ENCODE measurements around the gene LEKR1.

LEKR1 gene

GRCh38 chr3:156787001-156787400 lies 39.2 kb upstream of the LEKR1 start:
- TF ChIP-seq TAF1 (IDR thresholded peaks at IDR 0.05; ENCODE audit: borderline replicate concordance, insufficient read depth, low read length) (no peak), REST (IDR thresholded peaks at IDR 0.05; ENCODE audit: insufficient read depth in 1 of 2, low read depth in 2 of 2, low read length in 2 of 2) (no peak), POLR2AphosphoS5 (IDR thresholded peaks at IDR 0.05; ENCODE audit: low read depth, low read length) (no peak), SIN3A (IDR thresholded peaks at IDR 0.05; ENCODE audit: borderline replicate concordance, insufficient read depth, low read length) (no peak), FOXP2 (optimal IDR thresholded peaks at IDR 0.05; ENCODE audit: borderline replicate concordance, extremely low read depth, extremely low read length, insufficient read depth) (no peak)

GRCh38 chr3:156787926-156788663 lies 38.1 kb upstream of the LEKR1 start:
- TF ChIP-seq POLR2AphosphoS5 (IDR thresholded peaks at IDR 0.05; ENCODE audit: low read depth, low read length) (no peak), TAF1 (IDR thresholded peaks at IDR 0.05; ENCODE audit: borderline replicate concordance, insufficient read depth, low read length) (no peak), FOXP2 (optimal IDR thresholded peaks at IDR 0.05; ENCODE audit: borderline replicate concordance, extremely low read depth, extremely low read length, insufficient read depth) (no peak), REST (IDR thresholded peaks at IDR 0.05; ENCODE audit: insufficient read depth in 1 of 2, low read depth in 2 of 2, low read length in 2 of 2) (no peak), SIN3A (IDR thresholded peaks at IDR 0.05; ENCODE audit: borderline replicate concordance, insufficient read depth, low read length) (no peak)

GRCh38 chr3:156788846-156789245 lies 37.3 kb upstream of the LEKR1 start:
- no peak for TF ChIP-seq REST (IDR thresholded peaks at IDR 0.05; ENCODE audit: insufficient read depth in 1 of 2, low read depth in 2 of 2, low read length in 2 of 2)
- TF ChIP-seq FOXP2 (optimal IDR thresholded peaks at IDR 0.05; ENCODE audit: borderline replicate concordance, extremely low read depth, extremely low read length, insufficient read depth) = no peak
- no peak for TF ChIP-seq SIN3A (IDR thresholded peaks at IDR 0.05; ENCODE audit: borderline replicate concordance, insufficient read depth, low read length)
- no peak for TF ChIP-seq POLR2AphosphoS5 (IDR thresholded peaks at IDR 0.05; ENCODE audit: low read depth, low read length)
- no peak for TF ChIP-seq TAF1 (IDR thresholded peaks at IDR 0.05; ENCODE audit: borderline replicate concordance, insufficient read depth, low read length)

- TF ChIP-seq TAF1 (IDR thresholded peaks at IDR 0.05; ENCODE audit: borderline replicate concordance, insufficient read depth, low read length) = no peak
- no peak for TF ChIP-seq REST (IDR thresholded peaks at IDR 0.05; ENCODE audit: insufficient read depth in 1 of 2, low read depth in 2 of 2, low read length in 2 of 2)
- TF ChIP-seq POLR2AphosphoS5 (IDR thresholded peaks at IDR 0.05; ENCODE audit: low read depth, low read length) = no peak
- no peak for TF ChIP-seq FOXP2 (optimal IDR thresholded peaks at IDR 0.05; ENCODE audit: borderline replicate concordance, extremely low read depth, extremely low read length, insufficient read depth)
These were observed 36.0 kb upstream of the LEKR1 start for GRCh38 chr3:156790156-156790555.

Data from PFSK-1 (cell line).